ACHN (cell line): ENCODE results near the gene ANAPC1.
"Not testable (repeated sequence)": the region's sequence is repeated elsewhere in the genome, so short reads cannot be mapped to it uniquely, and the experiment has no call there.

Experiments used
- DNase-seq: peaks from one replicate; pipeline ENCODE4 v3.0.0-alpha.2; 2015
- in situ Hi-C: cut with HindIII; loops from 2 replicates; pipeline ENCODE4 v1.10.0; 2017; ENCODE audit warnings: low sequenced_read_pairs, low pct_ligation_motif_present, low pct_unique_long_range_greater_than_20kb

The ANAPC1 gene

DNA sequence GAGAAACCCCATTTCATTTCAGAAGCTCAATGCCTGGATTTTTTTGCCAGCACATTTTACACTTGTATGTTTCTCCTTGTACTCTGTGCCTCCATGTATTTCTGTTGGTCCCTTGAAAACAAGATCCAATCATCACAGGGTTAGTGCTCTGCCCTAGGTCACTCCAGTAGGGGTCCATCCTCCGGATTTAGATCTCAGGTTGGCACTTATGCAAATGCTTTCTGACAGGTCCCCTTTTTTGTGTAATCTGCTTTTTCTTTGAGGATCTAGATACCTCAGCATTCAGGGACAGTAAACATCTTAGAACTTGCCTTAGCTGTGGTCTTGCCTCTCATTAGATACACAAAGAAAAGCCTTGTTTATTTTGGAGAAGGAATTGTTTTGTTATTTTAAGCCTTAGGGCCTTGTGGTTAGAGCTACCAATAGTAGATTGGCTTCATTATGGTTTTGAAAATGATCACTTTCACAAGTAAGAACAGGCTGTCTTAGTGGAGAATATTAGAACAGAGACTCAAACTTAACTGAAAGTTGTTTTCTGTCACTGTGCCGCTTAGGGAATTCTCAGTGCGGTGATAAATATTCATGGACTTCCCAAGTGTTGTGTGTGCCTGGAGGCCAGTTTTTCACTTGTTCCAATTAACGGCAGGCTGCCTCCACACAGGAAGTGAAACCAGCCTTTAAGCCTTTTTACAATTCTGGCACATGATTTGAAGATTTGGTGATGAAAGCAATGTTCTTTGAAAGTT lies 22.2 kb upstream of the ANAPC1 start:
- DNase-seq, result no peak

DNA sequence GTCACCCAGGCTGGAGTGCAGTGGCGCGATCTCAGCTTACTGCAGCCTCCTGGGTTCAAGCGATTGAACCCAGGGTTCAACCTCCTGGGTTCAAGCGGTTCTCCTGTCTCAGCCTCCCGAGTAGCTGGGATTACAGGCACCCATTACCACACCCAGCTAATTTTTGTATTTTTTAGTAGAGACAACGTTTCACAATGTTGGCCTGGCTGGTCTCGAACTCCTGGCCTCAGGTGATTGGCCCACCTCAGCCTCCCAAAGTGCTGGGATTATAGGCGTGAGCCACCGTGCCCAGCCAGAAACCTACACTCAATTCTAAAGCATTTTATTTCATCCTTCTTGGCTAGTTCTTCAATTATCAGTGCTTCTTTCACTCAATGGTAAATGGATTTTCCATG lies 21.5 kb upstream of the ANAPC1 start:
- DNase-seq, in situ Hi-C loops: not testable (repeated sequence)

More for the DNA sequence above, 22.2 kb upstream of the ANAPC1 start:
- in situ Hi-C loops, result no loop called here

DNA sequence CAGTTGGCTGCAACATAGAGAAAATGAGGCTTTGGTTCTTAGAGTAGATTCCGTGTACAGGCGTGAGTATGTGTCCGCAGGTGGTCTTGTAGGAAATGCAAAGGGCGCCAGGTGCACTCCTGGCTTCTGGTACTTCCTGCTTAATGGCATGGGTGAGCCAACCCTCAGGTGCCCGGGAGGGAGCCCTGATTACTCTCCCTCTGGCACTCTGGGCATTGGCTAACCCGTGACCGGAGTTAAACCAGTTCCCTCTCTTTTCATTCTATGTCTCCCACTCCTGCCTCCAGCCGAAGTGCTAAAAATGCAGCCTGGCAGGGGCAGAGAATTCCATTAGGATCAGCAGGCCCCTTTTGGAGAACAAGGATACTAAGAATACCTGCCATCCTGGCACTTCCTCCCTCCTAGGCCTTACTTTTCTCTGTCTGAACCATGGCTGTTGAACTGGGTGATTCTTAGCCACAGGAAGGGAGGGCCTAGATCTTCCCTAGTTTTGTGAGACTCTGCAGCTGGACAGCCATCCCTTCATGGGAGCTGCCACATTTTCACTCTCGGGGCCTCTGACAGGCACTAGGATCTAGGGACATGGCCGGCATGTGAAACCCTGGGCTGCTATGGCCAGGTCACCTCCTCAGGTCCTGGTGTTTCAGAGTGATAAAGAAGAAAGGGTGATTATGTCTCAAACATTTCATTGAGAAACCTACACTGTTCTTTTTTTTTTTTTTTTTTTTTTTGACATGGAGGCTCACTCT lies 20.9 kb upstream of the ANAPC1 start:
- DNase-seq, result no peak
- in situ Hi-C loops, result no loop called here

DNA sequence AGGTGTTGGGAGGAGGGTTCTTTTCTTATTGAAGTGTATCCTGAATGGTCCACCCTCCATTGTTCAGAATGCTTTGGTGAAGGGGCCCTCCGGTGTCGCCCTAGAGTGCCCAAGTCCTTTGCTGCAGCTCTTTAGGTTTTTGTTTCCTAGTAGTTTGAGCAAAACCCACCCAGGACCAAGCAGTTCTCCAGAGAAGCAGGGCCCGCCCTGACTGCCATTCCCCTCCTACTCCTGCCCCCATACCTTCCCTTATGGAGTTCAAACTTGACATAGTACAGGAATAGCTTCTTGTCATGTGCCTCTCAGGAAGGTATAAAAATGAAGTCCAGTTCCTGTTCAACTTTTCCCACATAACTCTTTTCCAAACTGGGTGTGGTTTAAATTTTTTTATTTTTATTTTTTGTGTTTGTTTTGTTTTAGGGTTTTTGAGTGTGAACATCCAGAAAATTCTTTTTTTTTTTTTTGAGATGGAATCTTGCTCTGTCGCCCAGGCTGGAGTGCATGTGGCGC lies 20.0 kb upstream of the ANAPC1 start:
- in situ Hi-C loops, result no loop called here
- no peak for DNase-seq

GRCh38 chr2:111903516-111903915 lies 19.5 kb upstream of the ANAPC1 start:
- DNase-seq, result no peak
- in situ Hi-C loops, result no loop called here

- peak; percentile 46 for DNase-seq
- in situ Hi-C loops, result no loop called here
Observed at GRCh38 chr2:111900859-111901258, 16.9 kb upstream of the ANAPC1 start.

DNA sequence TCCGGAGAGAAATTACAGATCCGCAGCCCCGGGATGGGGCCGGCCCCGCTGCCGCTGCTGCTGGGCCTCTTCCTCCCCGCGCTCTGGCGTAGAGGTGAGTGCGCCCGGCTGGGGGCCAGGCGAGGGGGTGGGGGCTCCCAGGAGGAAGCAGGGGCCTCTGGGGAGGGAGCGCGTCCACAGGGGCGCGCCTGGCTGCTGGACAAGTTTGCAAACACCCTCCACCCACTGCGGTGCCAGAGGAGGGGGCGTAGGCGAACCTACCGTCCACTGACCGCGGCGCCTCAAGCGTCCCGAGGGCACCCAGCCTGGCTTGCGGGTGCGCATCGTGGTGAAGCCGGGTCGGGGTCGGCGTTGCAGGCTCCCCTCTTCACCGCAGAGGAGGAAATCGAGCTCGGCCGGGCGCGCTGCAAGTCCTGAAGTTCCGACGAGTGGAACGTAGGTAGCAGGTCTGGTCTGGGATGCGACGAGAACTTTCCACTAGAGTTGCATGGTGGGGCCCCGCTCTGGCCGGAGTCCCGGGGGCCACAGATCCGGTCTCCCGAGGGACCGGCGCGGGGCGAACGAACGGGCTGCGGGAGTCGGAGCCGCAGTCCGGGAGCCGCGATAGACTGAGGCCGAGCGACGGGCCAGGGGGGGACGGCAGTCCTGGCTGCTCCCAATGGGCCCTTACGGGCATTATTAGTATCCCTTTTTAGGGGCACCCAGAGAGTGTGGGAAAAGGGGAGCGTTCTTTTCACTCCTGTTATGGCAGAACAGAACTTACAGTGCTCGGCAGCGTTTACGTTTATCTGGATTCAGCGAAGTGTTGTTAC lies 14.9 kb upstream of the ANAPC1 start:
- DNase-seq, result no peak
- in situ Hi-C loops, result no loop called here

- DNase-seq, result peak; percentile 88
- in situ Hi-C loops, result no loop called here
Observed at GRCh38 chr2:111897924-111898702, 14.1 kb upstream of the ANAPC1 start, which contains the start of gene MERTK. TSS of gene MERTK (plus strand) at chr2:111898607. CDS start at chr2:111898736, 129 bp downstream.

DNA sequence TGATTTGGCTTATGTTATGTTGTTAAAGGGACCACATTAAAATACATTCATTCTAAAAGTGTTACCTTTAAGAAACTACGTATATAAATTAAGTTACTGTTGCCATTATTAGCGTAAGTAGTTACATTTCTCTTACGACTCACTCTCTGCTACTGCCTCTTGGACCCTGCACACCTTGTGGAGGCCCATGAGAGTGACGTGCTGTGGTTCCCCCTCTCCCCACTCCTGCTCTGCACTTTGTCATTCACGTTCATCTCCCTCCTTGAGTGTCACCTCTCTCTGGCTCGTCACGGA lies 13.6 kb upstream of the ANAPC1 start:
- DNase-seq, result no peak
- in situ Hi-C loops, result no loop called here

- DNase-seq, result no peak
- in situ Hi-C loops, result no loop called here
Observed at GRCh38 chr2:111896576-111896975, 12.6 kb upstream of the ANAPC1 start.

DNA sequence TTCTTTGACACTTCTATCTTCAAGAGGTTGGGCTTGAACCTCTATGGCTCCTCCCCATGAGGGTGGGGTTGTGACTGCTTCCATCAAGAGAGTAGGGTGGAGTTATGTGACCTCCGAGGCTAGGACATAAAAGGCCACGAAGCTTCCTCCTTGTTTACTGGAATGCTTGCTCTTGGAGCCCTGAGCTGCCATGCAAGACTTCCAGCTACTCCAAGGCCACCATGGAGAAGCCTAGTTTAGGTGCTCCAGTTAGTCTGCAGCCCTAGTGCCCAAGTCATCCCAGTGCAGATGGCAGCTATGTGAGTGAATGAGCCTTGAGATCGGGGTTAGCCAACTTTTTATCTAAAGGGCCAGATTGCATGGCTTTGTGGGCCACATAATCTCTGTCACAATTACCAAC lies 12.0 kb upstream of the ANAPC1 start:
- in situ Hi-C loops, result no loop called here
- no peak for DNase-seq

DNA sequence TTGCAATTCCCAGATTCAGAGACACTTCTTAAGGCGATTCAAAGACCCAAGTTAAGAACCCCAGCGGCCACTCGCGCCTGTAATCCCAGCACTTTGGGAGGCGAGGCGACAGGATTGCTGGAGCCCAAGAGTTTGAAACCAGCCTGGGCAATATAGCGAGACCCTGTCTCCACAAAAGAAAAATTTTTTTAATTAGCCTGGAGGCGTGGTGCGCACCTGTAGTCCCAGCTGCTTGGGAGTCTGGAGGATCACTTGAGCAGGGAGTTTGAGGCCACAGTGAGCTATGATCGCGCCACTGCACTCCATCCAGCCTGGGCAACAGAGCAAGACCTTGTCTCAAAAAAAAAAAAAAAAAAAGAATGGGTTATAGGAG lies 585 bp upstream of the ANAPC1 start:
- in situ Hi-C loops, result no loop called here
- no peak for DNase-seq

GRCh38 chr2:111872806-111873205 lies 11.2 kb downstream of the ANAPC1 start:
- DNase-seq, in situ Hi-C loops: not testable (repeated sequence)

DNA sequence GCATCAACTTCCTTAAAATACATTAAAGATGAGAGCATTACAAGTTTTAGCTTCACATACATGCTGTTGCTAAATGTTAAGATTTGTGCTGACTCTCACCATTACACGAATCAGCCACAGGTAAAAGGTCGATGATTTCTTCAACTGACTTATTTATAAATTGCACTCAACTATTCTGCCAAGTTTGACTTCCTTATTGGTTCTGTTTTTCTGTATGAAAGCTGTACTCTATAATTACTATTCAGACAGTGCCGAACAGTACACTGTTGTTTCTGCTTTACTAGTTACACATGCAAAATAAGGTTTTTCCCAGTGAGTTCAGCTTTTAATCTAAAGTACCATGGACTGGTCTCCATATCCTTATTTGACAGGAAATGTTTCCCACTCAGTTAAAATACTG lies 18.9 kb downstream of the ANAPC1 start:
- in situ Hi-C loops, DNase-seq: not testable (repeated sequence)

DNA sequence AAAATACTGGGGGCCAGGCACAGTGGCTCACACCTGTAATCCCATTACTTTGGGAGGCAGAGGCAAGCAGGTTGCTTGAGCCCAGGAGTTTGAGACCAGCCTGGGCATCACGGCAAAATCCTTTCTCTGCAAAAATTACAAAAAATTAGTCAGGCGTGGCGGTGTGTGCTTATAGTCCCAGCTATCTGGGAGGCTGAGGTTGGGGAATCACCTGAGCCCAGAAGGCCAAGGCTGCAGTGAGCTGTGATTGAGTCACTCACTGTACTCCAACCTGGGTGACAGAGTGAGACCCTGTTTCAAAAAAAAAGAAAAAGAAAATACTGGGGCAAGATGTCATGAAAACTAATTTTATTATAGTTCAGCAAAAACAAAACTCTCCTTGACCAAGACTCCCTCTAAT lies 24.0 kb downstream of the ANAPC1 start:
- DNase-seq, in situ Hi-C loops: not testable (repeated sequence)

GRCh38 chr2:111852544-111852943 lies 31.4 kb downstream of the ANAPC1 start:
- in situ Hi-C loops, DNase-seq: not testable (repeated sequence)

- DNase-seq, result peak; percentile 46
- in situ Hi-C loops, result not testable (repeated sequence)
Observed at GRCh38 chr2:111850646-111851045, 33.3 kb downstream of the ANAPC1 start.

DNA sequence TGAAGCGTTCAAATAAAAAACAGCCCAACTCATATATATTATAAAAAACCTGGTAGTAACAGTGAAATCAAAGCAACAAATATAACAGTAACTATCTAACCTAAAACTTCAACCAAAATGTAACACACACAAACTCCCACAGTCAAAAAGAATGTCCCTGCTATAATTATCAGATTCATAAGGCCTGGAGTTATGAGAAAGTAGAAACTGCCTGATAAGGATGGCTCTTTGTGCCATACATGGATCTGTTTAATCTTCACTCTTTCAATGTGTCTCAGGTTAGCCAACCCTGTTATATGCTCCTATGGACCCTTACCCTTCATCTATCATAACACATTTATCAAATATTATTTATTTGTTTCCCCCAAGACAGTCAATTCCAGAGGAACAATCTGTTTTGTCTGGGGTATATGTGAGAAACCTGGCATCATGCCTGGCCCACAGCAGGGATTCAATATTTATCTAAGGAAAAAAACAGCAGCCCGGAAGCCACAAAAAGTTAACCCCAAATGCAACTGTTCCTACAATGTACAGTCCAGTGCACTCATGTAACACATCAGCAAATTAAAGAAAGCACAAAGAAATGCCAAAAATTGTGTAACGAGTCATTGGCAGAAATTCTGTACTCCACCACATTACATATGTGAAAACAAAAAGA lies 44.2 kb downstream of the ANAPC1 start:
- DNase-seq, in situ Hi-C loops: not testable (repeated sequence)
